Measurements from ENCODE around the gene ZNF292. TPM values are rescaled to one million over a fixed set of nuclear protein-coding genes. Genes with fewer than 3 reads are reported as not detected.
"Not testable (repeated sequence)": the region's sequence is repeated elsewhere in the genome, so short reads cannot be mapped to it uniquely, and the experiment has no call there.

The ZNF292 gene
- total RNA-seq, 1 donor from 2014 or later, result 84.1 TPM

DNA sequence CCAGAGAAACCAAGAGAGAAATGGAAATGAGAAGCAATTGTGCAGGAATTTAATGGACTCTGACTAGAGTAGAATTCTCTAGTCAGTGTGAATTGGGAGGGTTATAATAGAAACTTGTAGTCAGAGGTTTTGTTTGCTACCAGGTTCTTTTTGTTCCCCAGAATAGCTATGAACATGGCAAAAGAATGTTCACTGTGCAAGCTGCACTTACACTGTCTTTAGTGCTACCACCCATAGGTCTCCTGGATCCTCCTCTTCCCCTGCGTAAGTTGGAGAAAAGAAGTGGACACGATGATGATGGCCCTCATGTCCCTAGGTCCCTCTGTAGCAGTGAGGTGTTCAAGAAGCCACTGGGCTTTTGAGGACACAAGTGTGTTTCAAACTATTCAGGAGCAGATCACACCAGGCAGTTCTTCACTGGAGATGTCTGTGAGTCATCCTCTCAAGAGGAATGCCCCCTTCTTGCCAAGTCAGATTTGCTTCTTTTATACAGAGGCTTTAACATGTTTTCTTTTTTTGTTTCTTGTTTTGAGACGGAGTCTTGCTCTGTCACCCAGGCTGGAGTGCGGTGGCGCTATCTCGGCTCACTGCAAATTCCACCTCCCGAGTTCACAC lies 119.4 kb downstream of the ZNF292 start:
- DNase-seq (ENCODE audit: low spot score), result no peak

DNA sequence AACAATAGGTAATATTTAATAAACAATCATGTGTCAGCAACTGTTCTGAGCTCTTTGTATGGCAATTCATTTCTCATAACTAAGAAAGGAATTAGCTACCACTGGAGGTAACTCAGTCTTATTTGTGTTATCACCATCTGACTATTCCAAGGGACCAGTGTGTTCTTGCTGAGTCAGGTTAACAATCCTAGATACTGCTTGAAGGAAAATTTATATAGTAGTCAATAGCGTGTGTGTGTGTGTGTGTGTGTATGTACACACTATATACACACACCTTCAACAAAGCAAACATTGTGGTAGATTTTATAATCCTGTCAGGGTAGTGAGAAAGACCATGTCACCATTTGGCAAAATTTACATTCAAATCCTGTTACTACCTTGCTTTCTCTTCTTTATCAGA lies 121.3 kb downstream of the ZNF292 start:
- DNase-seq (ENCODE audit: low spot score), result no peak

DNA sequence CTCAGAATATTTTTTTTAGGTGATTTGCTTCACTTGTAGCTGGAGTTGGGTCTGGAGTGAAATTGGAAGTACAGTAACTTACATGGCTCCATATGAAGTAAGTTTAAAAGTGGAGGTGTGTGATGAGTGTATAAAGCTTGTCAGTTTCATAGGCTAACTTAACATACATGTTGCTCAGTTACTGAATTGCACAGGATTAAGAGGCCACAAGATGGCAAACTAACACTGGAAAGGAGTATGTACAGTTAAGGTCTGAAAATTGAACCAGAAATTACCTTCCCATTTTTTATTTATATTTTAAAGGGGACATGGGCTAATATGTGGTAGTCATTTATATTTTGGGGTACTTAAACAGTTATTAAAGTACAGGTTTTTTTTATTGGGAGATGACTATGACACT lies 121.8 kb downstream of the ZNF292 start:
- no peak for DNase-seq (ENCODE audit: low spot score)

DNA sequence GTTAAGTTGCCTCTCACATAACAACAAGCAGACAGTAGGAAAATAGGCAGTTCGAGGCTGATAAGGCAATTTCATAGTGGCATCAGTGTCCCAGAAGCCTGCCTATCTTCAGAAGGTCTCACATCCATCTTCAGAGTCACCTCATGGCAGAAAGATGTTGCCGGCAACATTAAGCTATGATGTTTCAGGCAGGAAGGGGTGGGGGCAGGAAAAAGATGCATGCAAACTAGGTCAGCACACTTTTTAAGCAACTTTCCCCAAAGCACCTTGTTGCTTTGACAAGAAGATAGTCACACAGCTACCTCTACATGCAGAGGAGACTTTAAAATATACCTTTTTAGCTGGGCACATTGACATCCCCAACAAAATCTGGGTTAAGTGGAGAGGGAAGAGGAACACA lies 123.8 kb downstream of the ZNF292 start:
- DNase-seq (ENCODE audit: low spot score), result no peak

DNA sequence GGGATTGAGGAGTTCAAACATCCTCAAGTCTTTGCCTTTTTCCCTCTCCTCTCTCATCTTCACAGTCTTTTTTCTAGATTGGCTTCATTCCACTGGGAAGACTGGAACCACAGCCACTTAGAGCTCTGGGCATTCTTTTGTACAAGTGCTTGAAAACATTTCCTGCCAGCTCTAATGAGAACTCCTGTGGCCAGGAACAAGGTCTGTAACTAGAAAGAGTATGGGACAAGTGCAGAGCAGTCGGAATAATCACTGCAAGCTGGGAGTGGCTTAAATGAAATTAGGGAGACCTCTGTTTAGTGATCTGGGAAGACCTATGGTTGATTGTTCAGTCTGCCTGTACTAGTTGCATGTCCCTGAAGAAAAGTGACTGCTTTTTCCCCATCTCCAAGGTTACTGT lies 126.1 kb downstream of the ZNF292 start:
- no peak for DNase-seq (ENCODE audit: low spot score)

DNA sequence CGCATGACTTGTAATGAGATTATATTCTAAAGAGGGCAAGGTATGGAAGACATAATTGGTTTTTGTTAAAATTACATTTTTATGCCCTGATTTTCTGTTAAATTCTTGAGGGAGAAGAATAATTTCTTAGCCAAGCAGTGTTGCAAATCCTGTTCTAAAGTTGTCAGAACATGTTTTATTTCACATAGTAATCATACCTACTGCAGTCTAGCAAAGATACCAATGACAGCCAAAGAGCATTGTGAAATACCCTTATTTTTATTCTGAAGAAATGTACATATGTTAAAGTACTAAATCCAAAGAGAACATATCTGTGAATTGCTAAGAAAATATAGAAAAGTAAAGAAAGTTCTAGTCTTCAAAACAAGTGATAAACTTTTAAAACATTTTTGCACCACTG lies 127.4 kb downstream of the ZNF292 start:
- no peak for DNase-seq (ENCODE audit: low spot score)

DNA sequence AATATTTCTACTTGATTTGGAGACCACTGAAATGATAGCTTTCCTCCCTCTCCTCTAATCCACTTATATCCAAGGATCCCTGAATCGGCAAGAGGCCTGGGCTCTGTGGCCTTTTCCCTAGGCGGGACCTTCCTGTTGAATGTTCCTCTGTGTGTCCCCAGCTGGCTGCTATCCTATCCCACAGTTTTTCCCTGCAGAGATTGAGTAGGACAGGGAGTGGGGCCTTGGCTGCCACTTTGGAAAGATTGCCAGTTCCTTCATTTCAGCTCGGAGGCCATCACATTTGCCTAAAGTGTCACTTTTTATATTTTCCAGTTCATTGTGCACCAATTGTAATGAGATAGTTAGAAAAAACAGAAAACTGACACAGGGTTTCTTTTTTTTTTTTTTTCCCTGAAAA lies 128.1 kb downstream of the ZNF292 start:
- no peak for DNase-seq (ENCODE audit: low spot score)

DNA sequence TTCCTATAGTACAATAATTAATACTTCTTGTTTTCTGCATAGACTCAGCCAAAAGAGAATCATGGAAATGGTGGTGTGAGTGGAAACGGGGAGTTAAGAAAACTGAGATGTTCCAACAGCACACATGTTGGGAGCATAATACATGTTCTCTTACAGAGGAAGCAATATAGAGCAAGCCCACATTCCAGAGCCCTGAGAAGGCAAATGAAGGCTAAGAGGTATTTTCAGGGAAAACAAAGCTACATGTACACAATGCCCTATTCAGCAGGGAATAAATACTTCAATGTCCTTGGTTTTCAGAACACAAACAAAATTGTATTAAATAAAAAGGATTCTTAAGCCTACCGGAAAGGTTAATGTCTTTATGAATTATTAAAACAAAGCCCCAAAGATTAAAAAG lies 131.9 kb downstream of the ZNF292 start:
- no peak for DNase-seq (ENCODE audit: low spot score)

DNA sequence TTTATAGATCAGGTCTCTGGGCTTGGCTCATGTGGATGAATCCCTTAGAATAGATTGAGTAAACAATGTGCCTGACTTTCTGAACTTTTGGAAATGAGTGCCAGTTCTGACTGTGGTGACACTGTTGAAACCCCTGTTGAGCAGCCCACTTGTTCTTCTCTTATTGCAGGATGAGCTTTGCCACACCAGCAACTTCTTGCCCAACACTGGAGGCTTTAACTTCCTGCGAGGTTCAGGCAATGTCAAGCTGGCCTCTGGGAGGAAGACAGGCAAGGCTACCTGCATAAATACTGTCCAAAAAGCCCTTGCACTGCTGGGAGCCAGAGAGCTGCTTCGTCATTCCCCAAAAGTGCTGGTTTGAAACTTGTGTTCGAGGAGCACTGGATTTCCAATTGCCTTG lies 134.2 kb downstream of the ZNF292 start:
- DNase-seq (ENCODE audit: low spot score), result no peak

DNA sequence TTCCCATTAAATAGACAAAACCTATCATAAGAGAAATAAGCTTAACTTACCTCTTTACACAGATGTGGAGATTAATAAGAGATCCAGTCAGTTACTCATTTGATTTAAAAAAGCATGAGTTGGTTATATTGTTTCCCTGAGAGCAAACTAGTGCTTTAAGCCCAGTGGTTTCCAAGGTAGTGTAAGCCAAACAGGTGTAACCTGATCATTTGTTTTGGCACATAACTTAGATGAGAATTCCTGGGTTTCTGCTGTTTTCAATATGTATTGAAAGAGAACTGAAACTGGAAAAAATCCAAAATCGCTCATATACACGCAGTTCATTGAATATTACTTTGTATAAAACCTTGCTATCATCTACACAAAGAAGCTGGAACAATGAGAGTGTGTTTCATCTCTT lies 136.5 kb downstream of the ZNF292 start:
- DNase-seq (ENCODE audit: low spot score), result no peak

DNA sequence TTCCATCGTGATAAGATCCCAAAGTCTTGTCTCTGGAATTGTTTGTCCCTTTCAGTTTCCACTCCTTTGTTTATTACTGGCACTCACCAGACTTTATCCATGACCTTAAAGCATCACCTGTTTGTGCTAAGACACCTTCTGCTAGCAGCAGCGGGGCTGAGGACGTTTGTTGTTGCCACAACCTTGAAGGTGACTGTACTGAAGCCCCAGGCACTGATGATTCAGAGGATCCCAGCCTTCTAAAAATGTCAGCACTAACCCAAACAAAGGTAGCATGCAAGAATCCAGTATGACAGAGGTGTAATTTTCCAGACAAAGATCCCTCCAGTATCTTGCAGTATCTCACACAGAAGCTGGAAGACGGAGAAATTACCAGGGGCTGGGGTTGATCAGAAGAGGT lies 138.2 kb downstream of the ZNF292 start:
- no peak for DNase-seq (ENCODE audit: low spot score)

DNA sequence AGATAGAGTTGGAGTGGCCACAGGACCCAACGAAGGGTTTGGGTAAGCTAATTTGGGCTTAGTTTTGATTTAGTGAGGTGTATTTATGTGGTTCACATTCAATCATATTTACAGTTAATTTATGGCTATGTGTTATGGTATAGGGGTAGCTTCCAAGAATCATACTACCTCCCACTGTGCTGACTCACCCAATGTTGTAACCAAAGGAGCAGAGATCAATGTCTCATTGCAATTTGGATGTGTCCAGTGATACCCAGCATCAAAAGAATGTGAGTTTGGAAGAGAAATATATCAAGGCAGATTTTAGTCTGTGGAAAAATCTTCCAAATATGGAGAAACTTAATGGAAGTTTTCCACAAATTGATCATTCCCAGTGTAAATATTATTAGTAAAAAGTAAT lies 141.8 kb downstream of the ZNF292 start:
- no peak for DNase-seq (ENCODE audit: low spot score)

DNA sequence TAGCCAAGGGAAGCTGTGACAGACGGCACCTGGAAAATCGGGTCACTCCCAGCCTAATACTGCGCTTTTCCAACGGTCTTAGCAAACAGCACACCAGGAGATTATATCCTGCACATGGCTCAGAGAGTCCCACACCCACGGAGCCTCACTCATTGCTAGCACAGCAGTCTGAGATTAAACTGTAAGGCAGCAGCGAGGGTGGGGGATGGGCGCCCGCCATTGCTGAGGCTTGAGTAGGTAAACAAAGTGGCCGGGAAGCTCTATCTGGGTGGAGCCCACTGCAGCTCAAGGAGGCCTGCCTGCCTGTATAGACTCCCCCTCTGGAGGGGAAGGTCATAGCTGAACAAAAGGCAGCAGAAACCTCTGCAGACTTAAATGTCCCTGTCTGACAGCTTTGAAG lies 145.9 kb downstream of the ZNF292 start:
- not testable (repeated sequence) for DNase-seq (ENCODE audit: low spot score)

DNA sequence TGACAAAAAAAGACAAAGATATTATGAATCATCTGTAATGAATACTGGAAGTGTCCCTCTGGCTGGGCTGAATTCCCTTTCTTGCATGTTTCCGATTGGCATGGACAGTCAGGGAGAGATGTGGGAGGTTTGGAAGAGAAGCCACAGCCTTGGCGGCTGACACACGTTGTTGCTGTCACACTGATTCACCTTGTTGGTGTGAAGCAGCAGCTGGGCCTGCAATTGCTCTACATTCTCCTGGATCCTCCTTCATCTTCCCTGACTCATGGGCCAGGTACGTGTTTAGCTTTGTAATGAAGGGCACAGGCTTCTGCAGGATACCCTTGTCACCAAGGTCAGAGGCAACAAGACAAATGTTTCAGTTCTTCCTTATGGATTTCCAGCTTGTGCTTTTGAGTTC lies 153.6 kb downstream of the ZNF292 start:
- no peak for DNase-seq (ENCODE audit: low spot score)

DNA sequence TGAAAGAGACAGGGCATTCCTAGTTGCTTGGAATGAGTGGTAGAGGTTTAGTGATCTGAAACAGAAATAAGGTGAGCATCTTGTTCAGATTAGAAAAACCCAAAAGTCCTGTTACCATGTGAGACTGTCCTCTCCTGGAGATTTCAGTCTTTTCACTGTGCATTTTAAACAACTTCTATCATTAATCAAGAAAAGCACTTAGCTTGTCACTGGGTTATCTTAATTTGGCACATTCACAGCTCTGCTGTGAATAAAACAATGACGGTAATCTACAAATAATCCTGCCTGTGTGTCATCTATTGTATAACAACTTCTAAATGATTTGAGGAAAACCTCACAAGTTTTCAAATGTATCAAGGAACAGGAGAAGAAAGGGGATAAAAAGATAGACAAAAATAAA lies 157.5 kb downstream of the ZNF292 start:
- DNase-seq (ENCODE audit: low spot score), result no peak

Other genes with a start within 250 kb of the ZNF292 start
- gene HTR1E, start 218.0 kb upstream of the ZNF292 start, total RNA-seq, result not detected
- gene CGA, start 60.5 kb upstream of the ZNF292 start, total RNA-seq, result not detected
- 13.1 TPM for gene SMIM8, start 167.0 kb downstream of the ZNF292 start, total RNA-seq
- 0.31 TPM for gene GJB7, start 173.7 kb downstream of the ZNF292 start, total RNA-seq
- gene C6orf163, start 189.2 kb downstream of the ZNF292 start, total RNA-seq, result 7.7 TPM

Data from ureter (tissue), 1 donor.